H1 (cell line): ENCODE results near the gene HRCT1. TPM values are rescaled to one million over a fixed set of nuclear protein-coding genes. Genes with fewer than 3 reads are reported as not detected.

Experiments used
- CTCF ChIA-PET: fragments of 300-600 bp; sonication (Branson Sonifier 250); formaldehyde crosslinking; loops from one replicate; lab custom pipeline; 2021; ENCODE audit not compliant: partially characterized antibody; lab: Charles Lee
- POLR2A ChIA-PET: fragments of 300-600 bp; sonication (Branson Sonifier 250); formaldehyde crosslinking; loops from one replicate; lab custom pipeline; 2021; ENCODE audit warnings: inconsistent platforms; ENCODE audit not compliant: partially characterized antibody; lab: Charles Lee
- DNase-seq, 2 experiments: peaks; one replicate each; pipeline versions ENCODE4 v3.0.0 to v3.0.0-alpha.2; 2010 to 2022; ENCODE audit warnings: low spot score in 2 of 2, low read depth in 1 of 2, mixed read lengths in 1 of 2
- FAIRE-seq: peaks from 2 replicates; lab custom pipeline; 2011; peaks lifted over from hg19 to GRCh38; lab: Jason Lieb, UNC
- H2AFZ ChIP-seq: 2 replicates; pipeline ENCODE4 v1.8.1; 2012; ENCODE audit warnings: low read length, inconsistent platforms
- H2AK5ac ChIP-seq: 2 replicates; pipeline ENCODE4 v1.6.1; 2013; ENCODE audit warnings: low read depth, low read length
- H2BK120ac ChIP-seq: replicated peaks from 2 replicates; pipeline ENCODE3; 2013; ENCODE audit warnings: low read depth, low read length, inconsistent platforms
- H2BK12ac ChIP-seq: 2 replicates; pipeline ENCODE4 v1.6.1; 2013; ENCODE audit warnings: low read depth, low read length
- H2BK15ac ChIP-seq: 2 replicates; pipeline ENCODE4 v1.6.1; 2013; ENCODE audit warnings: low read length
- H2BK20ac ChIP-seq: 2 replicates; pipeline ENCODE4 v1.6.1; 2013; ENCODE audit warnings: low read length
- H2BK5ac ChIP-seq: 2 replicates; pipeline ENCODE4 v1.6.1; 2013; ENCODE audit warnings: low read depth, low read length
- H3K14ac ChIP-seq: 2 replicates; pipeline ENCODE4 v1.6.1; 2013; ENCODE audit warnings: inconsistent platforms; ENCODE audit not compliant: insufficient read length
- H3K18ac ChIP-seq: 2 replicates; pipeline ENCODE4 v1.6.1; 2013; ENCODE audit warnings: low read length; ENCODE audit errors: extremely low read depth
- H3K23ac ChIP-seq: 2 replicates; pipeline ENCODE4 v1.6.1; 2013; ENCODE audit warnings: inconsistent platforms; ENCODE audit not compliant: insufficient read length
- H3K23me2 ChIP-seq: 2 replicates; pipeline ENCODE4 v1.6.1; 2013; ENCODE audit warnings: low read depth, low read length
- H3K27ac ChIP-seq: 2 replicates; pipeline ENCODE4 v1.6.1; 2011; ENCODE audit warnings: low read depth, low read length, inconsistent platforms
- H3K27me3 ChIP-seq, 4 experiments: replicated peaks in 1 of 4; 1 replicate in 1 of 4; 2 replicates in 3 of 4; pipeline versions ENCODE4 v1.6.1 to v1.8.1; 2011 to 2013; ENCODE audit warnings: low read length in 3 of 4, mild to moderate bottlenecking in 3 of 4, inconsistent platforms in 2 of 4, mixed read lengths in 2 of 4, moderate library complexity in 1 of 4; ENCODE audit not compliant: control insufficient read depth in 3 of 4, insufficient read depth in 3 of 4; ENCODE audit errors: extremely low read depth in 1 of 4
- H3K36me3 ChIP-seq, 4 experiments: 2 replicates each; pipeline versions ENCODE4 v1.6.1 to v1.8.1; 2011 to 2013; ENCODE audit warnings: mild to moderate bottlenecking in 4 of 4, low read length in 3 of 4, moderate library complexity in 2 of 4, control low read depth in 1 of 4, inconsistent platforms in 1 of 4; ENCODE audit not compliant: insufficient read depth in 4 of 4, control insufficient read depth in 2 of 4
- H3K4ac ChIP-seq: replicated peaks from 2 replicates; pipeline ENCODE3; 2013; ENCODE audit warnings: low read length, low read depth, mixed read lengths, inconsistent platforms; ENCODE audit not compliant: insufficient read length
- H3K4me1 ChIP-seq, 4 experiments: replicated peaks in 1 of 4; 1 replicate in 1 of 4; 2 replicates in 3 of 4; pipeline versions ENCODE4 v1.6.1 to v1.8.1; 2011 to 2013; ENCODE audit warnings: low read length in 3 of 4, inconsistent platforms in 2 of 4, mixed read lengths in 1 of 4; ENCODE audit not compliant: insufficient read depth in 4 of 4, control insufficient read depth in 3 of 4
- H3K4me2 ChIP-seq, 2 experiments: 2 replicates each; pipeline versions ENCODE4 v1.6.1 to v1.8.1; 2011 to 2013; ENCODE audit warnings: low read depth in 2 of 2, low read length in 2 of 2, control low read depth in 1 of 2, inconsistent platforms in 1 of 2, mild to moderate bottlenecking in 1 of 2; ENCODE audit not compliant: insufficient read depth in 1 of 2
- H3K4me3 ChIP-seq, 4 experiments: fragments of 200-600, 300-600 bp in 1 of 4; sonication (generic), shearing (Covaris generic), sonication (Bioruptor Twin) in 1 of 4; 2 replicates each; pipeline versions ENCODE4 v1.5.1 to v1.8.1; 2011 to 2016; ENCODE audit warnings: low read length in 4 of 4, low read depth in 3 of 4, control low read depth in 2 of 4, inconsistent platforms in 2 of 4, mild to moderate bottlenecking in 2 of 4, mixed read lengths in 1 of 4, moderate library complexity in 1 of 4; ENCODE audit not compliant: insufficient read depth in 2 of 4; ENCODE audit errors: extremely low read depth in 1 of 4
- H3K56ac ChIP-seq: replicated peaks from 2 replicates; pipeline ENCODE3; 2013; ENCODE audit warnings: low read depth, mild to moderate bottlenecking, mixed read lengths, low read length, inconsistent platforms; ENCODE audit not compliant: insufficient read length
- H3K79me1 ChIP-seq: 2 replicates; pipeline ENCODE4 v1.6.1; 2013; ENCODE audit warnings: low read depth, low read length, control low read depth
- H3K79me2 ChIP-seq, 2 experiments: 2 replicates each; pipeline versions ENCODE4 v1.6.1 to v1.8.1; 2012 to 2013; ENCODE audit warnings: low read length in 2 of 2, mild to moderate bottlenecking in 2 of 2, inconsistent platforms in 1 of 2; ENCODE audit not compliant: insufficient read depth in 2 of 2, control insufficient read depth in 1 of 2
- H3K9ac ChIP-seq, 4 experiments: replicated peaks in 1 of 4; 1 replicate in 1 of 4; 2 replicates in 3 of 4; pipeline versions ENCODE4 v1.6.1 to v1.8.1; 2011 to 2013; ENCODE audit warnings: low read depth in 3 of 4, low read length in 3 of 4, control low read depth in 2 of 4, mild to moderate bottlenecking in 2 of 4, moderate library complexity in 2 of 4, inconsistent platforms in 1 of 4; ENCODE audit errors: extremely low read depth in 1 of 4
- H3K9me3 ChIP-seq, 2 experiments: 2 replicates each; pipeline versions ENCODE4 v1.6.1 to v1.8.1; 2012 to 2013; ENCODE audit warnings: mild to moderate bottlenecking in 2 of 2, moderate library complexity in 2 of 2, control low read depth in 1 of 2, inconsistent platforms in 1 of 2, low read depth in 1 of 2, low read length in 1 of 2, mixed read lengths in 1 of 2; ENCODE audit not compliant: insufficient read depth in 2 of 2
- H4K20me1 ChIP-seq, 2 experiments: replicated peaks in 1 of 2; 2 replicates each; pipeline versions ENCODE3 to v1.8.1; 2011 to 2013; ENCODE audit warnings: inconsistent platforms in 2 of 2, low read length in 2 of 2, mild to moderate bottlenecking in 1 of 2; ENCODE audit not compliant: insufficient read depth in 2 of 2, control insufficient read depth in 1 of 2
- H4K5ac ChIP-seq: 2 replicates; pipeline ENCODE4 v1.6.1; 2013; ENCODE audit warnings: low read length, low read depth, mixed read lengths, inconsistent platforms; ENCODE audit not compliant: insufficient read length
- H4K8ac ChIP-seq: 2 replicates; pipeline ENCODE4 v1.8.0; 2013; ENCODE audit warnings: mild to moderate bottlenecking, moderate library complexity, low read length, inconsistent platforms; ENCODE audit not compliant: insufficient read depth; ENCODE audit errors: extremely low read depth
- H4K91ac ChIP-seq: replicated peaks from 2 replicates; pipeline ENCODE3; 2013; ENCODE audit warnings: low read length, mixed read lengths, inconsistent platforms; ENCODE audit not compliant: insufficient read length
- EGR1 ChIP-seq: IDR thresholded peaks from 2 replicates; pipeline ENCODE4 v1.6.1; 2011; ENCODE audit warnings: low read depth, low read length, borderline replicate concordance
- RAD21 ChIP-seq, 2 experiments: IDR thresholded peaks in 1 of 2; conservative IDR thresholded peaks in 1 of 2; 2 replicates each; pipeline ENCODE4 v1.6.1; 2011; ENCODE audit warnings: low read depth in 2 of 2, low read length in 2 of 2, improper control_type of control experiment in 1 of 2, inconsistent platforms in 1 of 2, mild to moderate bottlenecking in 1 of 2, moderate library complexity in 1 of 2
- SUZ12 ChIP-seq: fragments of 200-600 bp; sonication (generic); IDR thresholded peaks from 2 replicates; pipeline ENCODE4 v1.6.1; 2012; ENCODE audit warnings: mild to moderate bottlenecking, inconsistent platforms, low read length, moderate library complexity, mixed read lengths
- WGBS, 2 experiments: shearing (Covaris generic) in 1 of 2; methylation state at CpG; one replicate each; pipeline versions ENCODE4 v1.1.6 to v1.1.7; 2013 to 2015; ENCODE audit warnings: low lambda C conversion rate in 2 of 2, mixed read lengths in 2 of 2, inconsistent platforms in 1 of 2, low coverage in 1 of 2, missing lambda C conversion rate in 1 of 2; ENCODE audit not compliant: insufficient replicate concordance in 2 of 2, insufficient coverage in 1 of 2, insufficient read length in 1 of 2; ENCODE audit errors: extremely low coverage in 1 of 2, missing lambda C conversion rate in 1 of 2; 5-methylcytosine and 5-hydroxymethylcytosine counted together
- polyA plus RNA-seq, 7 experiments: library from polyadenylated mRNA; depleted of rRNA in 3 of 7; stranded (reverse) in 5 of 7; unstranded in 2 of 7; fragments of >200 nt in 5 of 7; fragments of 200-250 nt in 2 of 7; gene quantifications; 1 replicate in 5 of 7; 2 replicates in 1 of 7; 4 replicates in 1 of 7; pipeline versions ENCODE4 v1.2.1 to v1.2.3, GENCODE V29; 2011 to 2013; ENCODE audit warnings: missing spikeins in 2 of 7, mixed read lengths in 2 of 7
- total RNA-seq: library from RNA; stranded (reverse); fragmentation: NEBNext Ultra II Directional; extraction: Animal tissue kit (Norgen Biotek cat#: 25700); gene quantifications from 2 replicates; pipeline ENCODE4 v1.2.1, GENCODE V29; 2021

HRCT1 gene
- total and polyA plus RNA-seq, 2 of the 8 experiments (the other 6 are each of a cell fraction or from before 2014, with no cell fraction given), result not detected

- no peak overlapping the region for H3K4me3 ChIP-seq
- no peak overlapping the region for H3K14ac ChIP-seq
- no peak overlapping the region for H3K56ac ChIP-seq
- no peak for FAIRE-seq
- DNase-seq, result peak in 1 of 2 experiments; percentile 32
- H2BK20ac ChIP-seq, result no peak overlapping the region
- H3K27me3 ChIP-seq, result peaks cover 0 to 2% (median 0%) of the 10 kb centered on the region in 4 experiments; a peak in 1 of 7 replicates
- H3K79me2 ChIP-seq, result no peaks in the 10 kb centered on the region
- H3K4me1 ChIP-seq, result no peaks in the 10 kb centered on the region
- POLR2A ChIA-PET, result interaction anchor here (1.2 to 7.4 kb wide), 2 partner anchors 10 to 14 kb away, joined by 3 to 43 read pairs; no protein-coding TSS in a partner anchor
- peaks cover 0 to 2% of the 10 kb centered on the region in 2 experiments for H4K20me1 ChIP-seq
- no peak overlapping the region for H3K18ac ChIP-seq
- H3K23me2 ChIP-seq, result no peaks in the 10 kb centered on the region; the same call in 1 of the 2 replicates
- H3K23ac ChIP-seq, result no peak overlapping the region
- H2BK12ac ChIP-seq, result no peak overlapping the region
- 80% methylated on average over 3 of the region's 3 CpGs; no CpG with 5 or more reads in 1 of the 2 experiments for WGBS, 2 experiments
- CTCF ChIA-PET, result interaction anchor here (0.7 to 5.9 kb wide), 6 partner anchors 20 to 134 kb away, joined by 3 to 31 read pairs (median 4); no protein-coding TSS in a partner anchor
- H3K36me3 ChIP-seq, result no peaks in the 10 kb centered on the region
- H3K4ac ChIP-seq, result no peak overlapping the region
- H2AK5ac ChIP-seq, result no peak overlapping the region
- H4K5ac ChIP-seq, result no peak overlapping the region
- no peak overlapping the region for H2BK5ac ChIP-seq
- H3K9me3 ChIP-seq, result no peaks in the 10 kb centered on the region
- no peak overlapping the region for H3K9ac ChIP-seq
- no peak overlapping the region for H2BK15ac ChIP-seq
- H3K4me2 ChIP-seq, result no peak overlapping the region
- H3K27ac ChIP-seq, result no peak overlapping the region
- no peak overlapping the region for H4K91ac ChIP-seq
- H3K79me1 ChIP-seq, result no peaks in the 10 kb centered on the region
- no peak overlapping the region for H4K8ac ChIP-seq
- no peak overlapping the region for H2AFZ ChIP-seq
- H2BK120ac ChIP-seq, result no peak overlapping the region
- no peak for TF ChIP-seq SUZ12
- no peak for TF ChIP-seq RAD21 (IDR thresholded peaks at IDR 0.05 in 1 of 2, conservative IDR thresholded peaks at IDR 0.05 in 1 of 2; ENCODE audit: low read depth in 2 of 2, low read length in 2 of 2)
- TF ChIP-seq EGR1, result no peak
These were observed 46.0 kb upstream of the HRCT1 start for GRCh38 chr9:35859990-35860339.
